Fibroblast of skin of right quadriceps (primary cell): ENCODE measurements around the gene IRS2.

Experiments
- DNase-seq: peaks from one replicate; pipeline ENCODE4 v3.0.0-alpha.2; 2013

The IRS2 gene

DNA sequence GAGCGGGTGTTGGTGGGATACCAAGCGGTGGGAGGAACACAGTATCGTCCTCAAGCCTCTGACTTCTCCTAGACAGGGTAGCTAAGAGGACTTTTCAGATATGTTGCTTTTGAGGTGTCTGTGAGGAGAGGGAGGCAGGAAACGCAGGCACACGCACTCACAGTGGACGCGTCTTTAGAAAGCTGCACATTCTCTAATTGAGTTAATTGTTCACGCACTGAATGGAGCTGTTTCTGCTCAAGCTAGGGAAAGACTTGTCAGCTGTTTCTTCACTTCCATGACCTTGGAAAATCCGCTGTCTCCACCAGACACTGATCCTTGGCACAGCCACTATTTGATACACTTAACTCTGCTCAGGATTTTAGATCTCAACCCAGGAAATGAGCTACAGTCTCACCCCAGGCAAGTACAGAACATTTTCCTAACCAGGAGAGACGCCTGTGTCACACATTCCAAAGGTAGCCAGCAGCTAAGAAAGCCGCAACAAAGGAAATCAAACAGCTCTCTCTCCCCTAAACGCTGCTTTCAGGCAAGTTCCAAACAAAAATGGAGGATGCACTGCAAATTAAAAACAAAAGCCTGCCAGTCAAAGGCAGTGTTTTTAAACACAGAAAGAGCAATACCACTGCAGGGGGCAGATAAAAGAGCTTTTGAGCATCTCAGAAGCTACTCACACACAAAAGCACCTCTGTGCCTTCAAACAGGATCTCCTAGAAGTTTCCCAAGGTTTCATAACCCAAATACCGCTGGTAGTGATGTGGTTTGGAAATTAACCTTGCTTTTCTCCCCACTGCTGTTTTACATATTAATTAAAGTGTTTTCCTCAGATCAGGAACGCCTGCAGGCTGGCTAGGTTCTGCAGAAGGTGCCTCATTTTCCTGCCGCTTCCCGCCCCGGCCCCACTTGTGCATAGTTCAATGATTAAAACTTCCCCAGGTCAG lies 57.3 kb downstream of the IRS2 start:
- DNase-seq, result peak; percentile 30

- no peak for DNase-seq
Measured at GRCh38 chr13:109728061-109728460, 58.3 kb downstream of the IRS2 start.

GRCh38 chr13:109727251-109727650 lies 59.1 kb downstream of the IRS2 start:
- DNase-seq, result no peak

- no peak for DNase-seq
Measured at GRCh38 chr13:109725995-109726637, 60.3 kb downstream of the IRS2 start.

GRCh38 chr13:109725297-109725696 lies 61.1 kb downstream of the IRS2 start:
- DNase-seq, result no peak

DNA sequence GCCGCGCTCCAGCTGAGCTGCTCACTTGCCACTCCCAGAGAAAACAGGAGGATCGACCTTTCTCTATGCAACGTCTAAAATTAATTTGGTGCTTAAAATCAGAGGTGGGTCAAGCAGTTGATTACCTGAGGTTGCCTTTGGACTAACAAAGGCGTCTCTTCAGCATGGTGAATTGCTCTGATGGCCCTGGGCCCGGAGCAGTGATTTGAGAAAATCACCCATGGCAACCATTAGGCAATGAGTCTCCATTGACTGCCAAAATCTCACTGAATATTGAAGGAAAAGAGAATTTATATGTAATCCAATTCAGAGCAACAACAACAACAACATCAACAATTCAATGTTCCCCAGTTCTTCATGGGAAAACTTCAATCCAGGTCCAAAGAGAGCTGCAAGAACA lies 61.8 kb downstream of the IRS2 start:
- no peak for DNase-seq

DNA sequence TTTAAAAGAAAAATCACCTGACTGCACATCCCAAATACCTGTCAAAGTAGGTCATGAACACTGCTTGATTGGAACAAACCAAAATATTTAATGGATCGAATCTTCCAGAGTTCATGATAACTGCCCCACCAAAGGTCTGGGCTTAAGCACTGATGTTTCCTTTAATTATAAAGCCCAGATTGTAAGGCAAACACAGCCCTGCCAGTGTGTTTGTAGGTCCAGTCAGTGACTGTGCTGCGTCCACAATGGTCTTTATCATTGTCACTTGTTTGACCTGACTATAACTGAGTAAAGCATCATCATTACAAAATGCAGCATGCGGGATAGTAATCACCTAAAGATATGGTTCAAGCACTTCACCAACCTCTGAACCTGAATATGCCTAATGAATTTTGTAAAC lies 63.3 kb downstream of the IRS2 start:
- no peak for DNase-seq

GRCh38 chr13:109722068-109722467 lies 64.3 kb downstream of the IRS2 start:
- DNase-seq, result no peak

DNA sequence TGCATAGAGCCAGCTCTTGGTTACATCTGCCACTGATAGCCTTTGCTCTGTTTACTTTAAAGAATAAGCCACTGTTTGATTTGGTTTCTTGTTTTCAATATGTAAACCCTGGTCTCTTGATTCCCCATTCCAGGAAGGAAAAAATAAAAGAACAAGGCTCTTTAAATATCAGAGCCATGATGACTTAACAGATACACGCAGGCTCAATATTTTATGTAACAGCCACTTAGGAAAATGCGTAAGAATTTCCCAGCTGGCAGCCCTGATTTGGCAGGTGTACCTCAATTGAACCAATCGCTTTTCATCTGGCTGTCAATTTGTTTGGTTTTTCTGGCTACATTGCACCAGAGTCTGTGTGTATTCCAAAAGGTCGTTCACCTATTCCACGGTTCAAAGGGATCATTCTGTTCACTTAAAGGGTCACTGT lies 65.6 kb downstream of the IRS2 start:
- no peak for DNase-seq

DNA sequence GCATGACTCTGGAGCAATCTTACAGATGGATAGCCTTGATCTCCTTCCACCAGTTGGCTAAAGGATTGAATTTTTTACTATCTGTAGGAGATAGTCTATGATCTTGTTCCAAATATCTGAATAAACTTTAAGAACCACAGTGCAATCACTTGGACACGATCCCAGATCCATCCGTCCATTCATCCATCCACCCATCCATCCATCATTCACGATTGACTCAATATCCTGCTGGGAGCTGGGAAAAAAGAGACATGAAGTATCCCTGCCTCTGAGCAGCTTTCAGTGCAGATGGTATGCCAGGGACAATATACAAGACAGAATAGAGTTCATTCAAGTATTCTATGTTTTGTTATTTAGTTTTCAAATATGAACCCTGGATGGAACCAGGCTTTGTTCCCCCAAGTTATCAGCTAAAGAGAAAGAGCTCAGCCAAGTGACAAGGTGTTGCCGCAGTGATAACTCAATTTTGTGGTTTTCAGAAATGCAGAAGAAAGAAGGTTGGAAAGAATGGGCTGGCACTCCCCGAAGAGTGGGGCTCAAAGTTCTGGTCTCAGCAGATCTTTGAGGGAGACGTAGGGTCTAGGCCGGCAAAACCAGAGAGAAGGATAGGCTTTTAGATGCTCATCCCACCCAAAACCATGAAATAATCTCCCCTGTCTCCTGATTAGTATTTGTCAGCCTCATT lies 66.3 kb downstream of the IRS2 start:
- DNase-seq, result no peak

- no peak for DNase-seq
Measured at GRCh38 chr13:109718726-109719125, 67.7 kb downstream of the IRS2 start.

DNA sequence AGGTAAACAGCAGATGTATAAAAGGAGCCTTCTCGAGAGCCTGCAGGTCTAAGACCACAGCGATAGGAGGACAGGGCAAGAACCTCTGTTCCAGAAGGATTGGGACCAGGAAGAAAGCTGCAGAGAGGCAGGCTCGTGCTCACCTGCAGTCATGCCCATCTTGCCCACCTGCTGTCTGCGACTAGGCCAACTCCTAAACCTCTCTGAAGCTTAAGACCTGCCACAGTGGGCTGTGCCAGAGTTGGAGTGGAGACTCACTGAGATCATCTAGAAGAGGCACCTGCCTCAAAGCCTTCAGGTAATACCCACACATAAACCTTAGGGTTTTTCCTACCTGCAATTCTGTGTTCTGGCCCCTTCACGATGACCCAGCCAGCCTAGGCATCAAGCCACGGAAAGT lies 68.7 kb downstream of the IRS2 start:
- DNase-seq, result no peak

- DNase-seq, result peak; percentile 13
Measured at GRCh38 chr13:109715902-109716301, 70.5 kb downstream of the IRS2 start.

DNA sequence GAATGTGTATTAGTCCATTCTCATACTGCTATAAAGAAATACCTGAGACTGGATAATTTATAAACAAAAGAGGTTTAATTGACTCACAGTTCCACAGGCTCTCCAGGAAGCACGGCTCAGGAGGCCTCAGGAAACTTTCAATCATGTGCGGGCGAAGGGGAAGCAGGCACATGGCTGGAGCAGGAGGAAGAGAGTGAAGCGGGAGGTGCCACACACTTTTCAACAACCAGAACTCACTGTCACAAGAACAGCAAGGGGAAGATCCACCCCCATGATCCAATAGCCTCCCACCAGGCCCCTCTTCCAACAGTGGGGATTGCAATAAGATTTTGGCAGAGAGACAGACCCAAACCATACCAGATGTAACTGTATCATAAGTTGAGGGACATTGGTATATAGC lies 72.7 kb downstream of the IRS2 start:
- DNase-seq, result no peak

DNA sequence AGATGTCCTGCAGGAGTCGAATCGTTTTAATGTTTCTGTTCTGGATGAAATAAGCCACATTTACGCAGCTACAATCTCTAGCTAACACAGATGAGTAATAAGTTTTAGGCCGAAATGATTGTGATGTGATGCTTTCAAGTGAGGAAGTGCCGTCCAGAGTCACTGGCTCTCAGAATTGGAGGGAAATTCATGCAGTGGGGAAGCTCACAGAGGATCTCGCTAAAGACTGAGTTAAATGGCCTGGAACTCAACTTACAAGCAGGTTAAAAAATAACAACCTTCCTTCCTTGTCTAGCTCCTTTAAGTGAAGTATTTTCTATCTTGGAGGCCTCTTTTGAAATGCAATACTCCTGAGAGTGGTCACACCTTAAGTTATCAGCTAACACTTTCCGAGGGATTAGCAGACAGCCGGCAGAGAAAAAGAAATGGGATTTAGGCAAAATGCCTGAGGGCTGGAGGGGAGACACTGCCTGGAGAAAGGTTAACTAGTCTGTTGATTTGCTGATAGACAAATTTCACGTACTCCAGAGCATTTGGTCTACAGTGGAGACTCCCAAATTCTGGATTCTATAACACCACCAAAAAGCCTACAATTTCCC lies 74.2 kb downstream of the IRS2 start:
- DNase-seq, result no peak

- no peak for DNase-seq
Measured at GRCh38 chr13:109707742-109708617, 78.4 kb downstream of the IRS2 start.

DNA sequence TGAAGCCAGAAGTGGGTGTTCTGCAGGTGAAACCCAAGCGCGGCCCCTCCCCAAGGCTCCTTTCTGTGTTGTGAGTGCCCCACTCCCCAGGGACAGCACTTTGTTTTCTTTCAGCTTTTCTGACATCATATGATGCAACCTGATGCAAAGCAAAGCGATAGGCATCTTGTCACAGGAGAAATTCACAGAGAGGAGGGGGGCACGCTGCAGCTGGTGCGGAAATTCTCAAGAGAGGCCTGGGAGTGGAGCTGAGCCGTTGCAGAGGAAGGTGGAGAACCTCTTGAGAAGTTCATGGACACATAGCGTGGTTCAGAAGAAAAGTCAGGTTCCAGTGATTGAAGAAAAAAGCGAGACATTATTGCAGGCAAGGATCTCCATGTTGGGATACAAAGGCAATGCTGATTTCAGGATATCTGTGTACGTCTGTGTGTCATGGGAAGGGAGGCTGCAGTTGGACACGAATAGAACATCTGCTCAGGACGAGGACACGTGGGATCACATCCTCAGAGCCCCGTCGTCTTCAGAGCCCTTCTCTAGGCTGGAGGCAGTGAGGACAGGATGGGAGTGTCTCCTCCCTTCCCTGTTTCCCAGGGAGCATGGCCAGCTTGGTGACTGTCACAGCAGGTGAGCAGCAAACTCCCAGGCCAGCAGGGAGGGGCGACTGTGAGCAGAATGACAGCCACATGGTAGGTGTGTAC lies 79.2 kb downstream of the IRS2 start:
- DNase-seq, result peak; percentile 5

GRCh38 chr13:109706015-109706715 lies 80.2 kb downstream of the IRS2 start:
- DNase-seq, result no peak

- no peak for DNase-seq
Measured at GRCh38 chr13:109704771-109705635, 81.4 kb downstream of the IRS2 start.

DNA sequence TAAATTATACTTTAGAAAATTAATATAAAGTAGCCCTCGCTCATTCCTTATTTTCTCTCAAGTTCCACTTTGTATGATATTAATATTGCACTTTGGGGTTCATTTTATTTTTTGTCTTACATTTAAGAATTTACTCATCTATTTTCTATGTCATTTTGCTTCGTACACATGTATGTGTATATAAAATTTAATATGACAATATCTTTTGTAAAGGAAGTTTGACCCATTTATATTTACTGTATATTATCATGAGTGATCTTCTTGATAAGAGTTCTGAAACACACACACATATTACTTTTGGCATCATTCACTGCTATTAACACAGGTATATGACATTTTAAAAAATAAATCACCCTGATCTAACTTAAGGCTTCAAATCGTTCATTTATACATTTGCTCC lies 83.1 kb downstream of the IRS2 start:
- no peak for DNase-seq
